GM21526 (cell line): ENCODE results near the gene ITPR3.

ENCODE experiments used
- ATAC-seq: cut with Tn5 transposase; IDR thresholded peaks from one replicate; pipeline ENCODE4 v1.9.1; 2021; ENCODE audit warnings: moderate library complexity; ENCODE audit not compliant: unreplicated experiment, low FRiP score

ITPR3 gene

DNA sequence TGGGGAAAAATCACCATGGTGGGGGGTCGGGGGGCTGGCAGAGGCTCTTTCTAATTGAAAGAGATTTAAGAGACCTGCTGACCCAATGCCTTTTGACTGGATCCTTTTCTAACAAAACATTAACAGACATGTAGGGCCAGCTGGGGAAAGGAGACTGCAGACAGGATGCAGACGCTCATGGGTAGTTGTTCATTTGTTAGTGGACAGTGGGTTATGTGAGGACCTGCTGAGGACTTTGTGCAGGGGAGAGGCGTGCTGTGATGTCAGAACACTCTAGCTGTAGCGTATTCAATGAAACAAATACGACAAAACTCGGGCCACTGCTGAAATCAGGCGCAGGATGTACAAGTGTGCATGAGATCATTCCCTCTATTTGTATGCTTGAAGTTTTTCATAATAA lies 124.4 kb downstream of the ITPR3 start:
- no peak for ATAC-seq
